ENCODE measurements around the gene KLF13.

KLF13 gene

DNA sequence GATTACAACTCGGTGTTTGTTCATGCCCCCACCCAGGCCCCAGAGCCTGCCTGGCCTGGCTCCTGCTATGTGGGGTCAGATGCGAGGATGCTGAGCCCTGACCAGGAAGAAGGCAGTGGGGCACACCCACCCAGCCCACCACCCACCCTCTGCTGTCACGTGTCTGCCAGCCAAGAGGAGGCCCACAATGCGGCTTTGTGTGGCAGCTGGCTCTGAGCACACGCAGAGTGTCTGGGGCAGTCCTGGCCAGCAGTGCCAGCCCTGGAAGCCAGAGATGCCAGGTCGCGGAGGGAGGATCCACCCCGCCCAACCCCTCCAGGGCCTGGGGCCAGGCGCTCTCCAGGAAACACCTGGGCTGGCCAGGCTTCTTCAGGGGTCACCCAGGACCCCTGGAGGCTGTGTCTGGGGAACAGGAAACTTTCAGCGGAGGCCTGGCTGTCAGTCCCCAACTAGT, 26.4 kb upstream of the KLF13 start:
- DNase-seq (ENCODE audit: low read depth in 2 of 2) = no peak

- no peak for DNase-seq (ENCODE audit: low read depth in 2 of 2)
Measured at GRCh38 chr15:31300981-31301672, 25.5 kb upstream of the KLF13 start.

DNA sequence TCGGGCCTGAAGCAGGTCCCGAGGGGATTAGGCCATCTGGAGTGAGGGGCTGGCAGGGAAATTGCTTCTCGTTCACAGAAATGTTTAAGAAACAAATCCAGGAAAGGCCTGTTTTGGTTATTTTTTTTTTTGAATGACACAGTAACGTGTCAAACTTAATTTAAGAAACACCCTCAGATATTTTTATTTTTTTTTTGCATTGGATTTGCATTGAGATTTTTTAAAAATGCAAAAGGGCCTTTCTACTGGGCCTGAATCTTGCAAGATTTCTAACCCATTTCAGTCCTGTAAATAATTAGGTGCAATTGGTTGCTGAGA, 25.0 kb upstream of the KLF13 start:
- no peak for DNase-seq (ENCODE audit: low read depth in 2 of 2)

GRCh38 chr15:31302029-31302657, 24.5 kb upstream of the KLF13 start:
- no peak for DNase-seq (ENCODE audit: low read depth in 2 of 2)

DNA sequence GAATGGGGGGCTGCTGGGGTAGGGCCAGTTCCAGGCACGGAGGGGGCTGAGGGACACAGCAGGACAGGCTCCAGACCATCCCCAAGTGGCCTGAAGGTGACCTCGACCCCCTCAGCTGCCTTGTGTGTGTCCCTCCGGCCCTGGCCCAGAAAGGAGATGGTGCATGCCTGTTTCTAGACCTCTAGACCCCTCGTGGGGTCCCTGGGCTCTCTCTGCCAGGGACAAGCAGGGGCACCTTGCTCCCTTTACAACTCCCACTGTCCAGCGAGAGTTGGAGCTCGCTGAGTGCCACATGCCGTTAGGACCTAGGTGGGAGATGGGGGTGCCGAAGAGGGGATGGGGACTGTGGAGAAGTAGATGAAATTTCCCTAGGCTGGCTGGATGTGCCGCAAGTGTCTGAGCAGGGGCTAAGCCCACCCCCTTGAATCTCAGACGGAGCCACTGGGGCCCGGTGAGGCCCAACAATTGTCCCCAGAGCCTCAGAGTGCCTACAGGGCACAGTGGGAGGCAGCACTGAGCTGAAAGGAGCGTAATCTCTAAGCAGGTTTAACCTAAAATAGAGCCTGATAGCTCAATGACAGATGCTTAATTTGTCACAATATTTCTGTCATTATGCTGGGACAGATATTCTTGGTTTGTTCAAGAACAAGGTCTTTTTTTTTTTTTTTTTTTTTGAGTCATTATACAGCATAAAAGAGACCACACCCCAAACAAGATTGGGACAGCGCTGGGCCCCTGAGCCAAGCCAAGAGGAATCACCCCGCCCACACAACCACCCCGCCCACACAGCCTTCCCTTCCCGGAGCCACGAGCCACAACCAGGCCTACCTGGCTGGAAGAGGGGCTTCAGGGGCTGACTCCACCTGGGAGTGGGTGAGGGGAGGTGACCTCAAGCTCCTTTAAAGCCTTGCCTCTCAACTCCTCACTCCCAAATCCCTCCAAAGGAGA, 23.6 kb upstream of the KLF13 start:
- DNase-seq (ENCODE audit: low read depth in 2 of 2) = no peak

GRCh38 chr15:31303726-31304648, 22.6 kb upstream of the KLF13 start:
- no peak for DNase-seq (ENCODE audit: low read depth in 2 of 2)

DNA sequence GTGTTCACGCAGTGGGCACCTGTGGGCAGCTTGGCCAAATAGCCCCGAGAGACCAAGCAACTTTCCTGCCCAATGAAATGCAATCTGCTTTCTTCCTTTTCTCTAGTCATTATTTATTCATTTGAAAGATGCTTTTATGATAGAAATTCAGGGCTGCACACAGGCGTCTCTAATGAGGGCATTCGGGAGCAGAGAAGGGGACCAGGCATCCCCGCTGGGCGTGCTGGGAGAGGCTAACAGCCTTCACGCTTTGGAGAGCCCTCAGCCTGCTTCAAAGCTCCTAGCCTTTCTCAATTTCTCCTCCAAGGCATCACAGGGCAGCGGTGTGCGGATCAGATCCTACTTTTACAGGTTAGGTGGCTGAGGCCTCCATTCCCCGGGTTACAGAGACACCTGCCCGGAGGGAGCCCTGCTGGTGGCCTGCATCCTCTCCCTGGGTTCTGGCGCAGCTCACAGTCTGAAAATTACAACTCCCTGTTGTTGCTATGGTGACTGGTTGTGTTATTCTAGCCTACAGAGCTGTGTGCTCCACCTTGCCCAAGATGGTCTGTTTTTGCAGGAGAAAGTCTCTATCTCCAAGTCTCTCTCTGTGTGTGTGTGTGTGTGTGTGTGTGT, 21.8 kb upstream of the KLF13 start:
- no peak for DNase-seq (ENCODE audit: low read depth in 2 of 2)

DNA sequence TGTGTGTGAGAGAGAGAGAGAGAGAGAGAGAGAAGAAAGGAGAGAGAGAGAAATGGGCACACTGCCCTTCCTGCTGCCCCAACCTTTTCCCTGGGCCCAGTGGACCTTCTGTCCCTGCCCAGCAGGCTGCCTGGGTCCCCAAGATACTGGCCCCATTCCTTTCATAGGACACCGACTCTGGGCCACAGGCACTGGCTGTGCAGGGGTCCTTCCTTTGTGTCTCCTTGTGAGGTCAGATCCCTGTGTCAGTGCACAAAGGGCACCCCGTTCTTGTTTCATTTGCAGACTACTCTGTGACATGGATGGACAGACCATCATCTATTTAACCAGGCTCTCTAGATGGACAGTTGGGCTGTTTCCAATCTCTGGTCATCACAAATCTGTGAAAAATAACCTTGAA, 21.3 kb upstream of the KLF13 start:
- no peak for DNase-seq (ENCODE audit: low read depth in 2 of 2)

DNA sequence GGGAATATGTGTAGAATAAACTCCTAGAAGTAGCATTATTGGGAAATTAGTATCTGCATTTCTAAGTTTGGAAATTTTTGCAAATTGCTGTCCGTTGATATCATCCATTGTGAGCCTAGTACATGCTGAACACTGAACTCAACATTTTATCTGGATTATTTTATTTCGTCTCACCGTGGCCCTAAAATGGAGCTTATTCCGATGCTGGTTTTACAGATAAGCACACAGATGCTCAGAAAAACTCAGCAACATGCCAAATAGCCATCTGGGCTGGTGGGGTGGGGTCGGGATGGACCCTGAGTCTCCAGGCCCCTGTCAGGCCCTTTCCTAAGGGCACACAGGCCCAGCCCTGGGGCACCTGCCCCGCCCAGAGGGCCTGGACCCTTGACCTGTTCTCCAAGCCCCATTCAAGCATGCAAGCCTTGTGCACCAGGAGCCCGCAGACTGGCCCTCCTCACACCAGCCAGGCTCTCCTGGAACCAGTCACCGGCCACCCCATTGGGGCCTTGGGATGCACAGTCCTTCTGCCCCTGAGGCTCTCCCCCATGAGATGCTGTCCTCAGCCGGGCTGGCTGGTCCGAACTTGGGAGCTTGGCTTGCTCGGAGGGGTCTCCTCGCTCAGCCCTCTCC, 20.7 kb upstream of the KLF13 start:
- no peak for DNase-seq (ENCODE audit: low read depth in 2 of 2)

GRCh38 chr15:31306426-31307269, 20.0 kb upstream of the KLF13 start:
- DNase-seq (ENCODE audit: low read depth in 2 of 2) = no peak

- DNase-seq (ENCODE audit: low read depth in 2 of 2) = no peak
Measured at GRCh38 chr15:31307270-31308184, 19.1 kb upstream of the KLF13 start.

DNA sequence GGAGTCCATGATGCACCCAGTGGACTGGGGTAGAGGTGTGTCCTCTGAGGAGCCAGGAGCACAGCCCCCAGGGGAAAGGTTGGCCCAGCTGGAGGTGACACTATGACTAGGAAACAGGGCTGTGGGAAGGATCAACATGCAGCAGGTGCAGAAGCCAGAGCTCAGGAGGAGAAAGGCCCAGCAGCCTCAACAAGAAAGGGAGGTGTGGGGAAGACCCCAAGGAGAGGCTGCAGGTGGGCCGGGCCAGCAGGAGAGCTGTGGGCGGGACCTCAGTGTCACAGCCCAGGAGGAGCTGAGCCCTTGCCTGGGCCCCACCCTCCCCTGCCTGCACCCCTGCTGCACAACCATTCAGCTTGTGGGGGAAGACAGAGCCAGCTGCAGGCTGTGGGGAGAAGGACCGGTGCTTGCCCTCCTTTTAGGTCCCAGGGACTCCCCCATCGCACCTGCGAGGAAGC, 18.4 kb upstream of the KLF13 start:
- no peak for DNase-seq (ENCODE audit: low read depth in 2 of 2)

GRCh38 chr15:31309893-31310606, 16.6 kb upstream of the KLF13 start:
- DNase-seq (ENCODE audit: low read depth in 2 of 2) = no peak

GRCh38 chr15:31311735-31312619, 14.7 kb upstream of the KLF13 start:
- no peak for DNase-seq (ENCODE audit: low read depth in 2 of 2)

DNA sequence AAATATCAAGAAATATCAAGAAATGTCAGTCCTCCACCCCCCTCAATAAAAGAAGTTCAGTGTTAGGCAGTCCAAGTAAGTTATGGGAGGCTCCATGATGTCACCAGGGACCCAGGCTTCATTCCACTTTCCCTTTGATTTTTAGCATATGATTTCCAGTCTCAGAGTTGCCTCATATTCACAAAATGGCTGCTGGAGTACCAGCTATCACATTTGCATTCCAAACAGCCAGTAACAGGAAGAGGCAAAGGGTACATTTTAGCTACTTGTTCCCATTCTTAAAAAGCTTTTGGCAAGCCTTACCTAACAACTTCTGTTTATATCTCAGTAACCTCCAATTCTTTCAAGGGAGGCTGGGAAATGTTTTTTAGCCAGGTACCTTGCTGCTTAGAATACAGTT, 13.4 kb upstream of the KLF13 start:
- no peak for DNase-seq (ENCODE audit: low read depth in 2 of 2)

DNA sequence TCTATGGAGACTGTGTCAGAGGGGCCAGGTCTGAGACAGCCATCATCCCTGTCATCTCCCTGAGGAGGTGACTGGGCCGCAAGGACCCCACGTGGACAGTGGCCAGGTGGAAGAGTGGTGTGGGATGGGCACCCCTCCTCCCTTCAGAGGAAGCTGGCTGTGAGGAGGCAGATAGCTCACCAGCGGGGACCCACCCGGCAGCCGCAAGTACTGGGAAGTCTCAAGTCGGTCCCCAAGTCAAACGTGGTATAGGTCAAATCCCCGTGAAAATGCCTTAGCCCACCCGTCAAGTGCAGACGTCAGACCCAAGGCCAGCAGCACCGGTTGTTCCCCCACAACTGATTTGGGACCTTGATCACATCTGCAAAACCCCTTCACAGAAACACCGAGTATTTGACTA, 12.3 kb upstream of the KLF13 start:
- DNase-seq (ENCODE audit: low read depth in 2 of 2) = no peak

All from activated CD4-positive, alpha-beta T cell treated with anti-CD3 and anti-CD28 coated beads for 24 hours (primary cell).